Body of pancreas (tissue), 4 donors: Measurements from ENCODE around the gene TMSB4X.

ENCODE experiments used
- POLR2A ChIP-seq, 3 donors: fragments of 450-650 bp; IDR thresholded peaks; one replicate each; pipeline ENCODE4 v1.6.1; 2016; ENCODE audit warnings: antibody characterized with exemption in 3 of 3, mild to moderate bottlenecking in 2 of 3
- TF ChIP-seq, protein P1 (sequence below), 7 experiments: fragments of 450-650 bp in 4 of 7; fragments of 200-600 bp in 3 of 7; sonication (generic) in 3 of 7; IDR thresholded peaks; one replicate each; pipeline ENCODE4 v1.5.1; 2016 to 2019; ENCODE audit warnings: antibody characterized with exemption in 7 of 7

DNA sequence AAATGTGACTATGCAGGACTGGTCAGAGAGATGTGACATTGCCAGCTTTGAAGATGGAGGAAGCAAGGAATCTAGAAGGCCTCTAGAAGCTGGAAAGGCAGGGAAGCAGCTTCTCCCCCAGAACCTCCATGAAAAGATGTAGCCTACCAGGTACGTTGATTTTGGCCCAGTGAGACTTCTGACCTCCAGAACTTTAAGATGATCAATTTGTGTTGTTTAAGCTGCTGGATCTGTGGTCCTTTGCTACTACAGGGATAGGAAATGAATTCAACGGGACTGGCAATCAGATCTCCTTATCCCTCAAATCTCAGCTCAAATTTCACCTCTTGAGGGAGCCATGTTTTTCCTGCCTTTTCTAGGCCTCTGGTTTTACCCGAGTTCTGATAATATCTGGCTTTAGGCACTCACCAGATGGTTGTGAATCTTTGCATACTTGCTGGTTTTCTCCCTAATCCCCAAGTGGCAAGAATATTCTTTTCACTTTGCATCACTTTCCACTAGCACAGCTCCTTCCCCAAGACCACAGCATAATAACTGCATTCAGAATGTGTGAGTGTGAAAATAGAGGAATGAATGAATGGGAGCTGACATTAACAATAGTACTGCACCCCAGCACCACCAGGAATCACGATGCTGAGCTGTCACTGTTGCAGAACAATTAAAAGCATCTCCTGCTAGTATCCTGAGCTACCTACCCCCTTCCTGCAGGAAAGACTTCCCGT is 25.5 kb upstream of the TMSB4X start:
- TF ChIP-seq, protein P1, sequence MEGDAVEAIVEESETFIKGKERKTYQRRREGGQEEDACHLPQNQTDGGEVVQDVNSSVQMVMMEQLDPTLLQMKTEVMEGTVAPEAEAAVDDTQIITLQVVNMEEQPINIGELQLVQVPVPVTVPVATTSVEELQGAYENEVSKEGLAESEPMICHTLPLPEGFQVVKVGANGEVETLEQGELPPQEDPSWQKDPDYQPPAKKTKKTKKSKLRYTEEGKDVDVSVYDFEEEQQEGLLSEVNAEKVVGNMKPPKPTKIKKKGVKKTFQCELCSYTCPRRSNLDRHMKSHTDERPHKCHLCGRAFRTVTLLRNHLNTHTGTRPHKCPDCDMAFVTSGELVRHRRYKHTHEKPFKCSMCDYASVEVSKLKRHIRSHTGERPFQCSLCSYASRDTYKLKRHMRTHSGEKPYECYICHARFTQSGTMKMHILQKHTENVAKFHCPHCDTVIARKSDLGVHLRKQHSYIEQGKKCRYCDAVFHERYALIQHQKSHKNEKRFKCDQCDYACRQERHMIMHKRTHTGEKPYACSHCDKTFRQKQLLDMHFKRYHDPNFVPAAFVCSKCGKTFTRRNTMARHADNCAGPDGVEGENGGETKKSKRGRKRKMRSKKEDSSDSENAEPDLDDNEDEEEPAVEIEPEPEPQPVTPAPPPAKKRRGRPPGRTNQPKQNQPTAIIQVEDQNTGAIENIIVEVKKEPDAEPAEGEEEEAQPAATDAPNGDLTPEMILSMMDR (IDR thresholded peaks at IDR 0.05): no peak
- TF ChIP-seq POLR2A (IDR thresholded peaks at IDR 0.05): no peak
